ENCODE data around the gene USP46. TPM values are rescaled to one million over a fixed set of nuclear protein-coding genes. Genes with fewer than 3 reads are reported as not detected.

USP46 gene
- total RNA-seq, 2 donors from 2014 or later = 9.2 to 26.3 TPM

GRCh38 chr4:52680381-52680780 lies 21.3 kb upstream of the USP46 start:
- H3K4me1 ChIP-seq (replicated peaks) = no peaks in the 10 kb centered on the region
- intact Hi-C loops (cut with DNase I) = no loop called here
- no peak for DNase-seq (ENCODE audit: low spot score)
- 81% methylated on average over 2 of the region's 2 CpGs for WGBS
- no peaks in the 10 kb centered on the region for H3K9me3 ChIP-seq
- TF ChIP-seq CTCF (IDR thresholded peaks at IDR 0.05) (no peak), POLR2AphosphoS5 (IDR thresholded peaks at IDR 0.05) (no peak), POLR2A (IDR thresholded peaks at IDR 0.05) (no peak)
- no peaks in the 10 kb centered on the region for H3K27me3 ChIP-seq (replicated peaks; ENCODE audit: insufficient read depth)
- H3K27ac ChIP-seq = no peak overlapping the region
- no peak overlapping the region for H3K4me3 ChIP-seq
- H3K36me3 ChIP-seq = no peaks in the 10 kb centered on the region

- TF ChIP-seq CTCF (IDR thresholded peaks at IDR 0.05) (no peak), POLR2A (IDR thresholded peaks at IDR 0.05) (no peak), POLR2AphosphoS5 (IDR thresholded peaks at IDR 0.05) (no peak)
- no peaks in the 10 kb centered on the region for H3K27me3 ChIP-seq (replicated peaks; ENCODE audit: insufficient read depth)
- intact Hi-C loops (cut with DNase I) = no loop called here
- no peaks in the 10 kb centered on the region for H3K36me3 ChIP-seq
- H3K27ac ChIP-seq = no peak overlapping the region
- no peak for DNase-seq (ENCODE audit: low spot score)
- no peaks in the 10 kb centered on the region for H3K9me3 ChIP-seq
- H3K4me1 ChIP-seq (replicated peaks) = no peaks in the 10 kb centered on the region
- H3K4me3 ChIP-seq = no peak overlapping the region
- WGBS = 95% methylated on average over 1 of the region's 1 CpG
These were observed 17.4 kb upstream of the USP46 start for GRCh38 chr4:52676536-52676935.

- Histone ChIP-seq H3K27me3 (replicated peaks; ENCODE audit: insufficient read depth) (no peaks in the 10 kb centered on the region), H3K27ac (no peak overlapping the region), H3K9me3 (no peaks in the 10 kb centered on the region), H3K4me3 (no peak overlapping the region), H3K4me1 (replicated peaks) (no peaks in the 10 kb centered on the region), H3K36me3 (no peaks in the 10 kb centered on the region)
- intact Hi-C loops (cut with DNase I) = no loop called here
- no peak for TF ChIP-seq POLR2A (IDR thresholded peaks at IDR 0.05)
- TF ChIP-seq CTCF (IDR thresholded peaks at IDR 0.05) = no peak
- TF ChIP-seq POLR2AphosphoS5 (IDR thresholded peaks at IDR 0.05) = no peak
- 86% methylated on average over 3 of the region's 3 CpGs for WGBS
- DNase-seq (ENCODE audit: low spot score) = no peak
These were observed 16.0 kb upstream of the USP46 start for GRCh38 chr4:52675111-52675510.

GRCh38 chr4:52670739-52671138 lies 11.6 kb upstream of the USP46 start:
- intact Hi-C loops (cut with DNase I) = no loop called here
- 90% methylated on average over 2 of the region's 2 CpGs for WGBS

More at GRCh38 chr4:52670739-52671138, 11.6 kb upstream of the USP46 start:
- no peak for TF ChIP-seq POLR2A (IDR thresholded peaks at IDR 0.05)
- TF ChIP-seq CTCF (IDR thresholded peaks at IDR 0.05) = no peak
- TF ChIP-seq POLR2AphosphoS5 (IDR thresholded peaks at IDR 0.05) = no peak
- no peaks in the 10 kb centered on the region for H3K9me3 ChIP-seq
- no peaks in the 10 kb centered on the region for H3K4me1 ChIP-seq (replicated peaks)
- H3K27ac ChIP-seq = no peak overlapping the region
- no peak overlapping the region for H3K4me3 ChIP-seq
- no peaks in the 10 kb centered on the region for H3K27me3 ChIP-seq (replicated peaks; ENCODE audit: insufficient read depth)
- no peaks in the 10 kb centered on the region for H3K36me3 ChIP-seq
- DNase-seq (ENCODE audit: low spot score) = no peak
